HG03039 (cell line): Measurements from ENCODE around the gene SEPTIN10.
"Not testable (repeated sequence)": the region's sequence is repeated elsewhere in the genome, so short reads cannot be mapped to it uniquely, and the experiment has no call there.

Experiments used
- ATAC-seq: cut with Tn5 transposase; IDR thresholded peaks from one replicate; pipeline ENCODE4 v1.9.1; 2021; ENCODE audit warnings: mild to moderate bottlenecking, moderate library complexity; ENCODE audit not compliant: unreplicated experiment

Gene SEPTIN10

DNA sequence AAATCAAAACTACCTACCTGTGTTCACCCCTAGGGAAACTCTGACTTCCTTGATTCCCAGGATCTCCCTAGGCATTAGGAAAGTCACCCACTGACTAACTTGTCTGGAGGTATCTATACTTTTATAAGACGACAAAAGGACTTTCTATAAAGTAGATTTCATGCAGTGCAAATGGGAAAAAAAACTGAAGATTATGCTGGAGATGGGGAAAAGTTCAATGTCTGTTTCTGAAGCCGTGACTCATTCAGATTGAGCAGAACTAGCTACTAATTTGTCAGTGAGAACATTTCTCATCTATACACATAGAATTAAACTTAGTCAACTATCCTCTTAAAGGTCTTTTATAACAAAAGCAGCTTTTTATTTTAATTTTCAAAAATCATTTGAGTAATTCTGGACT, 6.0 kb downstream of the SEPTIN10 start:
- no peak for ATAC-seq

- ATAC-seq = no peak
Measured at GRCh38 chr2:109604597-109604996, 9.2 kb downstream of the SEPTIN10 start.

GRCh38 chr2:109602617-109603188, 11.1 kb downstream of the SEPTIN10 start:
- no peak for ATAC-seq

- ATAC-seq = no peak
Measured at GRCh38 chr2:109601783-109602182, 12.0 kb downstream of the SEPTIN10 start.

DNA sequence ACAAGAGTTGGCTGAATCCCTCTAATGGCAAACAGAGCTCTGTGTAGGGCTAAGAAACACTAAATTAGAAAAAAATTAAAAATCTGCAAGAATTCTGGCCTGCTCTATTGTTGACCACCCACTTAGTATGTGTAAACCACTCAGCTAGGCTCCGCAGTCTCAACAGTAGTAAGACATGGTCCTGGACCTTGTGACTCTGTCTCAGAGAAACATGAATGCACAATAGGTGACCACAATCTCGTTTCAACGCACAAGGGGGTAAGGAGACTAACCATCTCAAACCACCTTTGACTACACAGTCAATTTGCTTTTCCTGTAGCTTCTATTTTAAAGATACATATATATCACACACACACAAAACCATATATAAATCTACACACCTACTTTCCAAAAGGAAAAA, 16.5 kb downstream of the SEPTIN10 start:
- no peak for ATAC-seq

DNA sequence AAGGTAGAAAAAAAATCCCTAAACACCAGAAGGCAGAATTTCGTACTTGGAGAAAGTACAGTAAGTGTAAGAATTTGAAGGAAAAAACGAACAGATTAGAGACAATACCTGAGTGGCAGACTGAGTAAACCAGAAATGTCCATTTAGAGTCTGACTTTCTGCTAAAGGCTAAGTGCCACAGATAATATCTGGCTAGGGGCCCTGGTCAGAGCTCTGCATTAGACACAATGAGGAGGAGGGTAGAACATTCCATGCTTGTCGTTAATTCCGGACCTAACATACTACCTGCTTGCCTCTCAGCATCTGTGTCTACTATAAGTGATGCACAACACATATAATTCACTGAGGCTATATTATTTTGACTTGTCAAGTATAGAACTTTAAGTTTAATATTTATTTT, 18.1 kb downstream of the SEPTIN10 start:
- ATAC-seq = no peak

DNA sequence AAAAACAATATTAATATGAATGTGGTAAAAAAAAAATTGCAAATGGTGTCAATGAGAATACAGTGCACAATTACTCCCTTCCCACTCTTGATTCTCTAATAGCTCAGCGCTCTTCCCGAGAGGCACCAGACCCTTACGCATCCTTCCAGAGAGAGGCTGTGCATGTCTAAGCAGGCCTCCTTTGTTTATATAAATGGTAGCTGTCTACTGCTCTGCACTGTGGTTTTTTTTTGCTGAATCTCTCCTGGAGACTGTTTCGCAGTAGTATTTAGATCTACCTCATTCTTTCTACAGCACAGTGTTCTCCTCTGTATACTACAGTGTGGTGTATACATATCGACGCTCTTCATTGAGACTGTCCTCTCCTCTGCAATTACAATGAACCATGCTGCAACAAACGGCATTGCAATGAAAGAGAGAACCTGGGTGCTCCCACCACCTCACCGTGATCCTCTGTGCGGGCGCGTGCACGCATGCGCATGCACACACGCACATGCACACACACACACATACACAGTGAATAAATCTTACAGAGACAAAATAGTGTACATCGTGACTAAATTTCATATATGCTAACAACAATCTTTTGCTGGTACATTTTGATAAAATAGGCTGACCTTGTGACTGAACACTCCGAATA, 19.4 kb downstream of the SEPTIN10 start:
- ATAC-seq = no peak

DNA sequence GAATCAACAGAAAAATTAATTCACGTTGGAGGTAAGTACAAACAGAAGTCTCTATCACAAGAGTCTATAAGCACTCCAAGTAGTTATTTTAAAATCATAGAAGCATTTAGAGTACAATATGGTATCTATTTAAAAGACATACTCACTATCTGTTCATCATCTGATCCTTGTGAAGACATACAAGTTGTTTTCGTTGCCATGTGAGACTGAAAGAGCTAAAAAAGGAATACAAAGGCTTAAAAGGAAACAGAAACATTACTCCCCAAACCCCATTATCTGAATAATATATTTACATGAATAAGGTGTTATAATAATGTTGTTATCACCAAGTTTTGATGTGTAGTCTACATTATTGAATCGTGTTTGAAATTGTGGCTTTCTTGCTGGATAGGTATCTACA, 20.9 kb downstream of the SEPTIN10 start:
- ATAC-seq = no peak

GRCh38 chr2:109591206-109591605, 22.6 kb downstream of the SEPTIN10 start:
- no peak for ATAC-seq

GRCh38 chr2:109586687-109587086, 27.1 kb downstream of the SEPTIN10 start:
- ATAC-seq = no peak

- ATAC-seq = no peak
Measured at GRCh38 chr2:109582928-109583895, 30.6 kb downstream of the SEPTIN10 start.

GRCh38 chr2:109577630-109578029, 36.1 kb downstream of the SEPTIN10 start:
- not testable (repeated sequence) for ATAC-seq

- no peak for ATAC-seq
Measured at GRCh38 chr2:109575373-109575772, 38.4 kb downstream of the SEPTIN10 start.

- no peak for ATAC-seq
Measured at GRCh38 chr2:109563980-109564550, 49.7 kb downstream of the SEPTIN10 start.

GRCh38 chr2:109563288-109563687, 50.5 kb downstream of the SEPTIN10 start:
- ATAC-seq = no peak

DNA sequence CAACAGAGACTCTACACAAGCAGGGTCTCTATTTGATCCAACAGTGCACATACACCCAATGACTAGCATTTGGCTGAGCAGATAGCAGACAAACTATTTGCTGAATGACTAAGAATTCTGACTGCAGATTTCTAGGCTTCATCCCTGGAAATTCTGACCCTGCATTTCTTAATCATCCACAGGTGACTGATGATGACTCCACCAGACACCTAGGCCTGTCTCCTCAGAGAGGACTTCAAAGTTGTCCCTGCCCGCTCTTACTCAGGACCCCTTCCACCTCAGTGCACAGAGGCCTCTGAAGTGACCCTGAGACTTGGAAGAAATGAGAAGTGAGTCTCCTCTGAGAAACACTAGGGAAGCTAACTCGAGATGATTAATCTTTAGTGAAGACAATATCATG, 51.3 kb downstream of the SEPTIN10 start:
- no peak for ATAC-seq

- no peak for ATAC-seq
Measured at GRCh38 chr2:109560265-109560664, 53.5 kb downstream of the SEPTIN10 start.

- no peak for ATAC-seq
Measured at GRCh38 chr2:109558076-109558882, 55.5 kb downstream of the SEPTIN10 start.

DNA sequence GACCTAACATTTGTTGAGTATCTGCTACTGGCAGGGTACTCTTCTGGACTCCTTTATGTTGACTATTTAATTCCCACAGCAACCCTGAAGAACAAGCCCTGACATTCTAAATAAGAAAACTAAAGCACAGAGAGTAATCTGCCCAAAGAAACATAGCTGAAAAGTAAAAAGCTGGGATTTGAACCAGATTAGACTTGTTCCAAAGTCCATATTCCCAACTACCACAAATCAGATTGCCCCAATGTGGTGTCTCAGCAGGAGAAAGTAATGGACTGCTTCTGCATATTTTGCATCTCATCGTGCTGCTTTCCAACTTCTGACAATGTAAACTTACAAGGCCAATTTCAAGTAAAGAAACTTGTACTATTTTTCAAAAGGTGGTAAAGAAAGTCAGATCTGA, 56.5 kb downstream of the SEPTIN10 start:
- ATAC-seq = no peak

DNA sequence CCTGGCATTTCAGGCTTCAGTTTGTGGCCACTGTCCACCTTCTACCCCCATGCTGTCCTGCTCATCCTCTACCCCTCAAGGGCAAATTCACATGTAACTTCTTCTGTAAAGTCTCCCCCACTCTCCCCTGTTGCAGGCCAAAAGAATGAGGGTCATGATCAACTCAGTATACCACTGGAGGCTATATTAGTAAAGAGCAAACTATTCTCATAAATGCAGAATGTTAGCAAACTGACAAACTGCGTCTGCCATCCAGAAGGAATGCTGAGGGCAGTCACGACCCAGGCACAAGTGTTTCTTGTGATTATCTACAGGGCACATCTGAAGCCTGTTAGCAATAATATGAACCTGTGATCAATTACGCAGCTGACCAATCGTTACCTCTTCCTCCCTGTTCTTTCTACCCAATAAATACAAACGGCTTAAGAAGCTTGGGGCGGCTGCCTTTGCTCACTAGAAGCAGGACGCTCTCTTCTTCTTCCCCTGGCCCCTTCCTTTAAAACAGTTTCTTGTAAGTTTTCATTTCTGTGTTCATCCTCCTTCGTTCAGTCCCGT, 58.3 kb downstream of the SEPTIN10 start:
- no peak for ATAC-seq
